Liver (tissue), 9 donors: ENCODE results near the gene MICU1. TPM values are rescaled to one million over a fixed set of nuclear protein-coding genes. Genes with fewer than 3 reads are reported as not detected.
"Not testable (repeated sequence)": the region's sequence is repeated elsewhere in the genome, so short reads cannot be mapped to it uniquely, and the experiment has no call there.

ENCODE experiments used
- DNase-seq: peaks from one replicate; pipeline ENCODE4 v3.0.0-alpha.2; 2017; ENCODE audit warnings: low spot score
- H3K27ac ChIP-seq, 2 donors: one replicate each; pipeline ENCODE4 v1.7.0; 2013; ENCODE audit warnings: inconsistent platforms in 2 of 2, low read length in 2 of 2, control low read depth in 1 of 2, low read depth in 1 of 2, mild to moderate bottlenecking in 1 of 2
- H3K27me3 ChIP-seq, 4 donors: one replicate each; pipeline versions ENCODE4 v1.6.1 to v1.7.0; 2013; ENCODE audit warnings: low read length in 3 of 4, inconsistent platforms in 1 of 4, mild to moderate bottlenecking in 1 of 4, moderate library complexity in 1 of 4; ENCODE audit not compliant: control insufficient read depth in 4 of 4, insufficient read depth in 4 of 4
- H3K36me3 ChIP-seq, 4 donors: one replicate each; pipeline versions ENCODE4 v1.6.1 to v1.7.0; 2013; ENCODE audit warnings: low read length in 3 of 4, mild to moderate bottlenecking in 3 of 4, low read depth in 1 of 4, moderate library complexity in 1 of 4; ENCODE audit not compliant: control insufficient read depth in 4 of 4, insufficient read depth in 3 of 4
- H3K4me1 ChIP-seq, 4 donors: one replicate each; pipeline versions ENCODE4 v1.6.1 to v1.7.0; 2013; ENCODE audit warnings: low read length in 3 of 4, mild to moderate bottlenecking in 3 of 4, moderate library complexity in 1 of 4; ENCODE audit not compliant: control insufficient read depth in 4 of 4, insufficient read depth in 4 of 4
- H3K4me3 ChIP-seq, 3 donors: one replicate each; pipeline versions ENCODE4 v1.6.1 to v1.7.0; 2013; ENCODE audit warnings: low read length in 3 of 3, control low read depth in 1 of 3, low read depth in 1 of 3, mild to moderate bottlenecking in 1 of 3
- H3K9ac ChIP-seq, 2 donors: one replicate each; pipeline ENCODE4 v1.7.0; 2013; ENCODE audit warnings: low read length in 2 of 2, mild to moderate bottlenecking in 2 of 2, moderate library complexity in 2 of 2, control low read depth in 1 of 2, low read depth in 1 of 2
- H3K9me3 ChIP-seq, 4 donors: one replicate each; pipeline versions ENCODE4 v1.6.1 to v1.7.0; 2013; ENCODE audit warnings: low read length in 3 of 4; ENCODE audit not compliant: control insufficient read depth in 4 of 4
- FOXA1 ChIP-seq: IDR thresholded peaks from 2 replicates; pipeline ENCODE4 v1.6.1; 2016; ENCODE audit warnings: antibody characterized with exemption
- FOXA2 ChIP-seq: IDR thresholded peaks from 2 replicates; pipeline ENCODE4 v1.6.1; 2016; ENCODE audit warnings: antibody characterized with exemption
- GABPA ChIP-seq, 2 donors: IDR thresholded peaks in 1 of 2; conservative IDR thresholded peaks in 1 of 2; 2 replicates each; pipeline ENCODE4 v1.6.1; 2016; ENCODE audit warnings: antibody characterized with exemption in 2 of 2, mild to moderate bottlenecking in 1 of 2, moderate library complexity in 1 of 2
- HNF4A ChIP-seq, 2 donors: conservative IDR thresholded peaks; 2 replicates each; pipeline ENCODE4 v1.6.1; 2016; ENCODE audit warnings: antibody characterized with exemption in 2 of 2, mild to moderate bottlenecking in 2 of 2
- HNF4G ChIP-seq: IDR thresholded peaks from 2 replicates; pipeline ENCODE4 v1.6.1; 2016; ENCODE audit warnings: antibody characterized with exemption
- JUND ChIP-seq, 2 donors: IDR thresholded peaks; 2 replicates each; pipeline ENCODE4 v1.6.1; 2016; ENCODE audit warnings: antibody characterized with exemption in 2 of 2
- MAX ChIP-seq: IDR thresholded peaks from 2 replicates; pipeline ENCODE4 v1.6.1; 2016; ENCODE audit warnings: antibody characterized with exemption
- NR2F2 ChIP-seq: IDR thresholded peaks from 2 replicates; pipeline ENCODE4 v1.6.1; 2016; ENCODE audit warnings: antibody characterized with exemption
- RAD21 ChIP-seq, 2 donors: IDR thresholded peaks; 2 replicates each; pipeline ENCODE4 v1.6.1; 2016; ENCODE audit warnings: antibody characterized with exemption in 2 of 2, mild to moderate bottlenecking in 2 of 2
- RXRA ChIP-seq, 2 donors: IDR thresholded peaks; 2 replicates each; pipeline ENCODE4 v1.6.1; 2017 to 2018; ENCODE audit warnings: antibody characterized with exemption in 2 of 2, mild to moderate bottlenecking in 1 of 2
- SP1 ChIP-seq: IDR thresholded peaks from 2 replicates; pipeline ENCODE4 v1.6.1; 2018; ENCODE audit warnings: antibody characterized with exemption, mild to moderate bottlenecking
- TAF1 ChIP-seq: conservative IDR thresholded peaks from 2 replicates; pipeline ENCODE4 v1.6.1; 2016; ENCODE audit warnings: antibody characterized with exemption, mild to moderate bottlenecking
- YY1 ChIP-seq: IDR thresholded peaks from 2 replicates; pipeline ENCODE4 v1.6.1; 2016; ENCODE audit warnings: antibody characterized with exemption, mild to moderate bottlenecking
- WGBS: extraction: QIAGEN DNeasy Blood & Tissue Kit; methylation state at CpG from one replicate; pipeline ENCODE4 v1.1.7; 2013; 5-methylcytosine and 5-hydroxymethylcytosine counted together
- polyA plus RNA-seq, 2 donors: library from polyadenylated mRNA; stranded (reverse) in 1 of 2; unstranded in 1 of 2; fragments of 200-250 nt in 1 of 2; fragments of >200 nt in 1 of 2; fragmentation: Nextera tagmentation in 1 of 2; extraction: Ambion mirVana in 1 of 2; gene quantifications; one replicate each; pipeline versions ENCODE4 v1.2.1 to v1.2.3, GENCODE V29; 2013 to 2015
- total RNA-seq, 2 donors: library from RNA; depleted of rRNA; stranded (reverse); fragments of >200 nt; gene quantifications; one replicate each; pipeline ENCODE4 v1.2.3, GENCODE V29; 2014
- TF ChIP-seq, protein P1 (sequence below): fragments of 150-350 bp; IDR thresholded peaks from 2 replicates; pipeline ENCODE4 v1.5.1; 2017; ENCODE audit warnings: improper control_type of control experiment, low read depth, low read length; ENCODE audit not compliant: missing input control
- TF ChIP-seq, protein P2 (sequence below): IDR thresholded peaks from 2 replicates; pipeline ENCODE4 v1.6.1; 2016; ENCODE audit warnings: antibody characterized with exemption, mild to moderate bottlenecking
- donor health status: healthy.
- donor health status: healthy.
- donor health status: healthy.
- donor health status: healthy.
- donor health status: healthy.

Gene MICU1
- total and polyA plus RNA-seq, 4 donors = 26.4 to 47.4 (median 32.1) TPM

GRCh38 chr10:72385724-72386123 lies 240.2 kb downstream of the MICU1 start:
- no peaks in the 10 kb centered on the region for H3K27me3 ChIP-seq
- H3K27ac ChIP-seq = no peak overlapping the region
- no peaks in the 10 kb centered on the region for H3K4me1 ChIP-seq
- no peak overlapping the region for H3K9ac ChIP-seq
- TF ChIP-seq MAX (no peak), RAD21 (IDR thresholded peaks at IDR 0.05) (no peak), TAF1 (no peak), HNF4A (conservative IDR thresholded peaks at IDR 0.05) (no peak), FOXA1 (no peak), HNF4G (no peak), SP1 (no peak), RXRA (IDR thresholded peaks at IDR 0.05) (no peak), FOXA2 (no peak), JUND (IDR thresholded peaks at IDR 0.05) (no peak), NR2F2 (no peak), GABPA (IDR thresholded peaks at IDR 0.05 in 1 of 2, conservative IDR thresholded peaks at IDR 0.05 in 1 of 2) (no peak)
- TF ChIP-seq, protein P1, sequence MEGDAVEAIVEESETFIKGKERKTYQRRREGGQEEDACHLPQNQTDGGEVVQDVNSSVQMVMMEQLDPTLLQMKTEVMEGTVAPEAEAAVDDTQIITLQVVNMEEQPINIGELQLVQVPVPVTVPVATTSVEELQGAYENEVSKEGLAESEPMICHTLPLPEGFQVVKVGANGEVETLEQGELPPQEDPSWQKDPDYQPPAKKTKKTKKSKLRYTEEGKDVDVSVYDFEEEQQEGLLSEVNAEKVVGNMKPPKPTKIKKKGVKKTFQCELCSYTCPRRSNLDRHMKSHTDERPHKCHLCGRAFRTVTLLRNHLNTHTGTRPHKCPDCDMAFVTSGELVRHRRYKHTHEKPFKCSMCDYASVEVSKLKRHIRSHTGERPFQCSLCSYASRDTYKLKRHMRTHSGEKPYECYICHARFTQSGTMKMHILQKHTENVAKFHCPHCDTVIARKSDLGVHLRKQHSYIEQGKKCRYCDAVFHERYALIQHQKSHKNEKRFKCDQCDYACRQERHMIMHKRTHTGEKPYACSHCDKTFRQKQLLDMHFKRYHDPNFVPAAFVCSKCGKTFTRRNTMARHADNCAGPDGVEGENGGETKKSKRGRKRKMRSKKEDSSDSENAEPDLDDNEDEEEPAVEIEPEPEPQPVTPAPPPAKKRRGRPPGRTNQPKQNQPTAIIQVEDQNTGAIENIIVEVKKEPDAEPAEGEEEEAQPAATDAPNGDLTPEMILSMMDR = no peak
- TF ChIP-seq, protein P2, sequence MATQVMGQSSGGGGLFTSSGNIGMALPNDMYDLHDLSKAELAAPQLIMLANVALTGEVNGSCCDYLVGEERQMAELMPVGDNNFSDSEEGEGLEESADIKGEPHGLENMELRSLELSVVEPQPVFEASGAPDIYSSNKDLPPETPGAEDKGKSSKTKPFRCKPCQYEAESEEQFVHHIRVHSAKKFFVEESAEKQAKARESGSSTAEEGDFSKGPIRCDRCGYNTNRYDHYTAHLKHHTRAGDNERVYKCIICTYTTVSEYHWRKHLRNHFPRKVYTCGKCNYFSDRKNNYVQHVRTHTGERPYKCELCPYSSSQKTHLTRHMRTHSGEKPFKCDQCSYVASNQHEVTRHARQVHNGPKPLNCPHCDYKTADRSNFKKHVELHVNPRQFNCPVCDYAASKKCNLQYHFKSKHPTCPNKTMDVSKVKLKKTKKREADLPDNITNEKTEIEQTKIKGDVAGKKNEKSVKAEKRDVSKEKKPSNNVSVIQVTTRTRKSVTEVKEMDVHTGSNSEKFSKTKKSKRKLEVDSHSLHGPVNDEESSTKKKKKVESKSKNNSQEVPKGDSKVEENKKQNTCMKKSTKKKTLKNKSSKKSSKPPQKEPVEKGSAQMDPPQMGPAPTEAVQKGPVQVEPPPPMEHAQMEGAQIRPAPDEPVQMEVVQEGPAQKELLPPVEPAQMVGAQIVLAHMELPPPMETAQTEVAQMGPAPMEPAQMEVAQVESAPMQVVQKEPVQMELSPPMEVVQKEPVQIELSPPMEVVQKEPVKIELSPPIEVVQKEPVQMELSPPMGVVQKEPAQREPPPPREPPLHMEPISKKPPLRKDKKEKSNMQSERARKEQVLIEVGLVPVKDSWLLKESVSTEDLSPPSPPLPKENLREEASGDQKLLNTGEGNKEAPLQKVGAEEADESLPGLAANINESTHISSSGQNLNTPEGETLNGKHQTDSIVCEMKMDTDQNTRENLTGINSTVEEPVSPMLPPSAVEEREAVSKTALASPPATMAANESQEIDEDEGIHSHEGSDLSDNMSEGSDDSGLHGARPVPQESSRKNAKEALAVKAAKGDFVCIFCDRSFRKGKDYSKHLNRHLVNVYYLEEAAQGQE = no peak
- DNase-seq = no peak
- H3K36me3 ChIP-seq = peaks cover 1 to 9% (median 8%) of the 10 kb centered on the region in 4 donors
- H3K4me3 ChIP-seq = no peak overlapping the region
- 95% methylated on average over 4 of the region's 4 CpGs for WGBS
- H3K9me3 ChIP-seq = no peaks in the 10 kb centered on the region

DNA sequence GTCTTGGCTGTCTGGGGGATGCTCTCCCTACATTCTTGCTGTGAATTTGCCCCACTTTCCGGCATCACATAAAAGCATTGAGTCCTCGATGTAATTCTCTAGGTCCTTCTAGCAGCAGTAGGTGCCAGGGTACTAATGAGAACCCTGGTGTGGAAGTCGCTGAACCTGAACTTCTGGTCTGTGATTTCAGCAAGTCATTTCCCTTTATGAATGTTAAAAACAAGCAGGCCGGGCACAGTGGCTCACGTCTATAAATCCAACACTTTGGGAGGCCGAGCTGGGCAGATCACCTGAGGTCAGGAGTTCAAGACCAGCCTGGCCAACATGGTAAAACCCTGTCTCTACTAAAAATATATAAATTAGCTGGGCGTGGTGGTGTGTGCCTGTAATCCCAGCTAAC lies 240.9 kb downstream of the MICU1 start:
- 87% methylated on average over 7 of the region's 7 CpGs for WGBS
- H3K4me1 ChIP-seq, H3K9ac ChIP-seq, H3K4me3 ChIP-seq, H3K36me3 ChIP-seq, H3K9me3 ChIP-seq, H3K27ac ChIP-seq, H3K27me3 ChIP-seq, DNase-seq: not testable (repeated sequence)

GRCh38 chr10:72379776-72380175 lies 246.1 kb downstream of the MICU1 start:
- 86% methylated on average over 2 of the region's 2 CpGs for WGBS
- peaks cover 0 to 20% (median 15%) of the 10 kb centered on the region in 4 donors for H3K36me3 ChIP-seq
- H3K9me3 ChIP-seq = no peaks in the 10 kb centered on the region
- DNase-seq = no peak
- H3K9ac ChIP-seq = no peak overlapping the region
- H3K27me3 ChIP-seq = no peaks in the 10 kb centered on the region
- H3K4me1 ChIP-seq = no peaks in the 10 kb centered on the region
- H3K27ac ChIP-seq = no peak overlapping the region
- H3K4me3 ChIP-seq = no peak overlapping the region
- TF ChIP-seq, protein P2 = no peak
- TF ChIP-seq FOXA1 (no peak), TAF1 (no peak), HNF4G (no peak), SP1 (no peak), JUND (IDR thresholded peaks at IDR 0.05) (no peak), RAD21 (IDR thresholded peaks at IDR 0.05) (no peak), YY1 (no peak)
- TF ChIP-seq, protein P1 = no peak
